Fibroblast of mammary gland (primary cell): ENCODE measurements around the gene LRFN2.

Source experiments
- DNase-seq: peaks from one replicate; pipeline ENCODE4 v3.0.0-alpha.2; 2010; ENCODE audit warnings: low read depth
- H3K4me3 ChIP-seq: 2 replicates; pipeline ENCODE4 v1.5.1; 2011; ENCODE audit warnings: low read depth, mild to moderate bottlenecking, low read length, moderate library complexity; ENCODE audit not compliant: control insufficient read depth
- TF ChIP-seq, protein P1 (sequence below): conservative IDR thresholded peaks from 2 replicates; pipeline ENCODE4 v1.5.1; 2011; ENCODE audit warnings: low read depth, low read length, inconsistent platforms; ENCODE audit not compliant: control insufficient read depth, insufficient read depth

Gene LRFN2

DNA sequence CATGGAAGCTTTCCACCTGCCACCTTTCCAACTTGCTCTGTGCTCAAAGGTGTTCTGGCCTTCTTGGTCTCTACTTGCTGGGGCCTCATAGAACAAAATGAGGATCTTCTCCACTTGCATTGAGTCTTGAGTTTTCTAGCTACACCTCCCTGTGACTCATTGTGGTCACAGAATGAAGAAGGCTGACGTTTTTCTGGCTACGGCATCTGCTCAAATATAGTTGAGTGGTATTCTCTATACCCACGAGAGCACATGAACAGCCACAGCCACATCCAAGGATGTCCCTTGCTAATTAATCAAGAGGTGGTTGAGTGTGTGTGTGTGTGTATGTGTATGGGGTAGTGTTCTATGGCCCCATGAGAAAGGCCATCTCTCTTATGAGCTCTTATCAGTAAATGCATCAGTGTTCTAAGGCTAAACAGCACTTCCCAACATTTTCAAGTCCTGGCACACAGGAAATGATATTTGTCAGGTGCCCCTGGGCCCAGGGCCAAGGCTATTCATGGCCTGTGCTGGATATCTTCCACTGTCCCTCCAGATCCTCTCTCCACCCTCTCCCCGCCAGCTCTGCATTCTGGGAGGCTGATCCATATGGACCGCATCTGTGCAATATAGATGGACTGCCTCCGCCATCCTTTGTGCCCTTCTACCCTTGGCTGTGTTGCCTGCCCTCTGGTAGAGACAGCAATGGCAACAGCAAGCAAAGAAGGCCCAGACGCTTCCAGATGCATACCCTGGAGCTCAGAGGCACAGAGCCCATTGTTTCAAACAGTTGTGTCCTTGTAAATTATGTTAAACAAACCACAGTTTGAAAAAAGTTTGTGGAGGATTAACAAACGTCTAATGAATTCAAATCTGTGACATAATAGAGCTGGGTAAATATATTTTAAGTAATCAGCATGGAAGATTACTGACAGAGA is 150.2 kb downstream of the LRFN2 start:
- peak; percentile 25 for DNase-seq
- no peak overlapping the region for H3K4me3 ChIP-seq

DNA sequence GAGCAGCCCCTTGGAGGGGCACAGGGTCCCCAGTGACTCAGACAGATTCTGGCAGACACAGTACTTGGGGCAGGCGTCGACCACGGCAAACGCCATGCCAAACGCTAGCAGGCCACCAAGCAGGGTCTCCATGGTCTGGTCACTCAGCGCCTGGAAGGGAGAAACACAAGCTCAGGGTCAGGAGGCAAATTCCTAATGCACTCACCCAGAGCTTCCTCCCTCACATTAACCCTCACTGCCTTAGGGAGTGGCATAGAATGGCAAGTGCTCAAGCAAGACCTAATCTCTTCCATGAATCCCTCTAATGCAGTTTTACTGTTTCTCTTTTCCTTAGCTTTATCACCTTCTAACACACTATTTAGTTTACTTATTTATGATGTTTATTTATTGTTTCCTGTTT is 154.2 kb downstream of the LRFN2 start:
- TF ChIP-seq, protein P1, sequence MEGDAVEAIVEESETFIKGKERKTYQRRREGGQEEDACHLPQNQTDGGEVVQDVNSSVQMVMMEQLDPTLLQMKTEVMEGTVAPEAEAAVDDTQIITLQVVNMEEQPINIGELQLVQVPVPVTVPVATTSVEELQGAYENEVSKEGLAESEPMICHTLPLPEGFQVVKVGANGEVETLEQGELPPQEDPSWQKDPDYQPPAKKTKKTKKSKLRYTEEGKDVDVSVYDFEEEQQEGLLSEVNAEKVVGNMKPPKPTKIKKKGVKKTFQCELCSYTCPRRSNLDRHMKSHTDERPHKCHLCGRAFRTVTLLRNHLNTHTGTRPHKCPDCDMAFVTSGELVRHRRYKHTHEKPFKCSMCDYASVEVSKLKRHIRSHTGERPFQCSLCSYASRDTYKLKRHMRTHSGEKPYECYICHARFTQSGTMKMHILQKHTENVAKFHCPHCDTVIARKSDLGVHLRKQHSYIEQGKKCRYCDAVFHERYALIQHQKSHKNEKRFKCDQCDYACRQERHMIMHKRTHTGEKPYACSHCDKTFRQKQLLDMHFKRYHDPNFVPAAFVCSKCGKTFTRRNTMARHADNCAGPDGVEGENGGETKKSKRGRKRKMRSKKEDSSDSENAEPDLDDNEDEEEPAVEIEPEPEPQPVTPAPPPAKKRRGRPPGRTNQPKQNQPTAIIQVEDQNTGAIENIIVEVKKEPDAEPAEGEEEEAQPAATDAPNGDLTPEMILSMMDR = no peak
- H3K4me3 ChIP-seq = no peak overlapping the region
- DNase-seq = no peak

More for the DNA sequence above, 150.2 kb downstream of the LRFN2 start:
- TF ChIP-seq, protein P1 = no peak

DNA sequence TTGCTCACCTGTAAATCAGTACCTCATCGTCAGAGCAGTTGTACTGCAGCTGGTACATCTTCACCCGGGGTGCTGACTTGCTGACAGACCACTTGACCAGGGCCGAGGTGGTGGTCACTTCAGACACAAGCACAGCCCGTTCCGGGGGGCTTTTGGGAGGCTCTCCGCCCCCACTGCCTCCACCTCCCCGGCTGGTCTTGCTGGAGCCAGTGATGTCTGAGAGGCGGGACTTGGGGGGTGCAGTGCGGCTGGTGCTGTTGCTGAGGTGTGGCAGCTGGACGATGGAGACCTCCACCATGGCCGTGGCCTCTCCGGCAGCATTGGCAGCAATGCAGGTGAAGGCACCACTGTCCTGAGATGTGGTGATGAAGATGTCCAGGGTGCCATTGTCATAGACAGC is 155.5 kb downstream of the LRFN2 start:
- TF ChIP-seq, protein P1 = no peak
- no peak overlapping the region for H3K4me3 ChIP-seq
- DNase-seq = no peak

DNA sequence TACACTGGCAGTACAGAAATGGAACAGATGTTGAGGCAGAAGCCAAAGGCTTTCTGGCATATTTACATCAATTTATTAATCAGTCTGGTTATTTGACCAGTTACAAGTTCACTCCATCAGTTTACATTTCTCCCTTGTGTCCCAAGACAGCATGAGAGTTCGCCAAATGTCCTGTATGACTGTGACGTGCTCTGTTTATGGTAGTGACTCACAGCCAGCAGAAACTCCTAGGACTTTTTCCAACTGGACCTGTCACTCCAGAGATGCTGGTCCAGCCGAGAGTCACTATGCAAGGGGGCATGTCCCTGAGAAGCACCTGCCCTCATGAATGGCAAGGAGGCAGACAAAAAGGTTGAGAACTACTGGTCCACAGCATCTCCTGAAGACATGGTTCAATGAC is 160.0 kb downstream of the LRFN2 start:
- TF ChIP-seq, protein P1 = no peak

DNA sequence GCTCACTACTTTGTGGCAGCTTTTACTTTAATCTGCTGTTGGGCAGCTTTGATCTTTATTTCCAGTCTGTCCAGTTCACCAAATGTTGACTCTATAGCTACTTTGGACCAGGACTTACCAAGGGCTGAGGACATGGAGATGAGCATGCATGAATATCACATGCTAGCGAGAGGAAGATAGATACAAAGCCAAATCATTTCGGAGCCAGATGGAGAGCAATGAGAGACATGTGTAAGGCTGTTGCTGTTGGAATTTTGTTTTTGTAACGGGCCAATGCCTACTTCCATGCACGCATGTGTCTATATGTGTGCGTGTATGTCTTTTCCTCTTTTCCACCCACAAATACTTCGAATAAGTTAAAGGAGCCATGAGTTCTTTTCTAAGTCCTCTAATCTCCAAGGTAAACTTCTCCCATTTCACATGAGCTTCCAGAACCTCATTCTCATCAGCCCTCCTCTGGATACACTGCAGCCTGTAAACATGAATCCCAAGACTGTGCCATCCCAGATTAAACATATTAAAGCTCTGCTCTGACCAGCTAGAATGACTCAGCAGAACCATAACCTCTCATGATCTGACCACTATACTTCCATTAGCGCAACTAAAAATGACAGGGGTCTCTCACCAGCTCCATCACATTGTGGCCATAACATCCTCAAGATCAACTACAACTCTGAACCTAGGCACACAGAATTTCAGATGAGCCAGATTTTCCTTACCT is 160.7 kb downstream of the LRFN2 start:
- no peak overlapping the region for H3K4me3 ChIP-seq
- DNase-seq = no peak
- TF ChIP-seq, protein P1 = no peak

More for the DNA sequence above, 160.0 kb downstream of the LRFN2 start:
- DNase-seq = no peak
- no peak overlapping the region for H3K4me3 ChIP-seq

DNA sequence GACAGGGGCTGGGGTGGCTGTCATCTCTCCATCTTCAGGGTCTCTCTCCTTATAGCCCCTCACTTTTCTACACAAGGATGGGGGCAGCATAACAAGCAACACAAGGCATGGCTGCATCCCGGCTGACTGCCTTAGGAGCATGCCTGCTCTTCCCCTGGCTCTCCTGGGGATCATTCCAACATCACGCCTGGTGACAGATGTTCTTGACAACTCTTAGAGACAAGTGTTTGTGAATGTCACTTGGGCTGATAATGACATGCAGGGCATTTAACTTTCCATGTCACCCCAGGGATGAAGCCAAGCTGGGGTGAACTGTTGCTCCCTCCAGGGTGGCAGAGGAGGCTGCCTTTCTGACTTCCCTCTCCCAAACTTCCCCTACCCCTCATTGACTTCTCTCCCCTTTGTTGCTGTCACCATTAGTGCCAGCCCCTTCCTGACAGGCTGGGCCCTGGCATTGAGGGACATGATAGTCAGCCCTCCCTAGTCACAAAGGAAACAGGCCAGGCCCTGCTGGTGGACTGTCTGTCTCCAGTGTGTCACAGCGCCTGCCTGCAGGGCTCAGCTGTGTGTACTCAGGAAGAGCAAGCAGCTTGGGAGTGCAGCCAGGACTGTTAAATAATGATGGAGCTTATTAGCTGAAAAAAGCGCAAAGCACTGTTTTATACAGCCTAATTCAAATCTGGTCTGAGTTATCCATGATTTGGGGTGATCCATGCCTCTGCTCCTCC is 161.8 kb downstream of the LRFN2 start:
- TF ChIP-seq, protein P1 = no peak

More for the DNA sequence above, 161.8 kb downstream of the LRFN2 start:
- H3K4me3 ChIP-seq = no peak overlapping the region
- no peak for DNase-seq
